NCI-H2081 treated with DMSO at 0.1 percent for 48 hours (cell line): ENCODE results near the gene CDC42SE1.

Experiments
- DNase-seq: peaks from one replicate; lab custom pipeline; 2025; lab: John Stamatoyannopoulos, UW

CDC42SE1 gene

GRCh38 chr1:151008244-151009205 is 50.9 kb downstream of the CDC42SE1 start, which contains the start of gene PRUNE1:
Gene PRUNE1, plus strand, starts transcription at chr1:151008449. Its CDS starts 184 bp downstream, at chr1:151008633.
- DNase-seq, result peak; percentile 87

GRCh38 chr1:151007853-151008243 is 51.6 kb downstream of the CDC42SE1 start:
- DNase-seq, result no peak

- DNase-seq, result peak; percentile 74
Measured at GRCh38 chr1:151006327-151007052, 52.9 kb downstream of the CDC42SE1 start, which contains the start of gene MINDY1. Gene MINDY1, minus strand, starts transcription at chr1:151006902. Its CDS starts 4,285 bp downstream, at chr1:151002617.

- DNase-seq, result no peak
Measured at GRCh38 chr1:151005729-151006319, 53.6 kb downstream of the CDC42SE1 start.

GRCh38 chr1:151003180-151003579 is 56.2 kb downstream of the CDC42SE1 start:
- DNase-seq, result no peak

- no peak for DNase-seq
Measured at GRCh38 chr1:151002611-151003010, 56.8 kb downstream of the CDC42SE1 start.

GRCh38 chr1:151002051-151002450 is 57.4 kb downstream of the CDC42SE1 start:
- DNase-seq, result no peak

- no peak for DNase-seq
Measured at GRCh38 chr1:151001602-151002001, 57.8 kb downstream of the CDC42SE1 start.
